ENCODE data around the gene GLIS1. TPM values are rescaled to one million over a fixed set of nuclear protein-coding genes. Genes with fewer than 3 reads are reported as not detected.

GLIS1 gene
- total RNA-seq, 1 experiment from 2014 or later = 0.24 TPM

DNA sequence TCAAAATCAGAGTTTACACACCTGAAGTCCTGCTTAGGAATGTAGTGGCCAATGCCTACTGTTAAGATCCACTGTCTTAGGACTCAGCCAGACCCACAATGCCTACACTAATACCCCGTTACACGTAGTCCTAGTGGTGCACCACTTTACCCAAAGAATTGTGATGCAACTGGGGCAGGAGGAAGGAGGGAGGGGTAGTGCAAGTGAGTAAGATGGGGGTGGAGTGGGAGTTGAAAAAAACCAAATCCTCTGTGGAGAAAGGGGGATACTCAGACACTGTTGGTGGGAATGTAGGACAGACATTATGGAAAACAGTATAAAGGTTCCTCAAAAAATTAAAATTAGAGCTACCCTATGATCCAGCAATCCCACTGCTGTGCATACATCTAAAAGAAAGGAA lies 19.5 kb downstream of the GLIS1 start (continued):
- TF ChIP-seq, protein P1, sequence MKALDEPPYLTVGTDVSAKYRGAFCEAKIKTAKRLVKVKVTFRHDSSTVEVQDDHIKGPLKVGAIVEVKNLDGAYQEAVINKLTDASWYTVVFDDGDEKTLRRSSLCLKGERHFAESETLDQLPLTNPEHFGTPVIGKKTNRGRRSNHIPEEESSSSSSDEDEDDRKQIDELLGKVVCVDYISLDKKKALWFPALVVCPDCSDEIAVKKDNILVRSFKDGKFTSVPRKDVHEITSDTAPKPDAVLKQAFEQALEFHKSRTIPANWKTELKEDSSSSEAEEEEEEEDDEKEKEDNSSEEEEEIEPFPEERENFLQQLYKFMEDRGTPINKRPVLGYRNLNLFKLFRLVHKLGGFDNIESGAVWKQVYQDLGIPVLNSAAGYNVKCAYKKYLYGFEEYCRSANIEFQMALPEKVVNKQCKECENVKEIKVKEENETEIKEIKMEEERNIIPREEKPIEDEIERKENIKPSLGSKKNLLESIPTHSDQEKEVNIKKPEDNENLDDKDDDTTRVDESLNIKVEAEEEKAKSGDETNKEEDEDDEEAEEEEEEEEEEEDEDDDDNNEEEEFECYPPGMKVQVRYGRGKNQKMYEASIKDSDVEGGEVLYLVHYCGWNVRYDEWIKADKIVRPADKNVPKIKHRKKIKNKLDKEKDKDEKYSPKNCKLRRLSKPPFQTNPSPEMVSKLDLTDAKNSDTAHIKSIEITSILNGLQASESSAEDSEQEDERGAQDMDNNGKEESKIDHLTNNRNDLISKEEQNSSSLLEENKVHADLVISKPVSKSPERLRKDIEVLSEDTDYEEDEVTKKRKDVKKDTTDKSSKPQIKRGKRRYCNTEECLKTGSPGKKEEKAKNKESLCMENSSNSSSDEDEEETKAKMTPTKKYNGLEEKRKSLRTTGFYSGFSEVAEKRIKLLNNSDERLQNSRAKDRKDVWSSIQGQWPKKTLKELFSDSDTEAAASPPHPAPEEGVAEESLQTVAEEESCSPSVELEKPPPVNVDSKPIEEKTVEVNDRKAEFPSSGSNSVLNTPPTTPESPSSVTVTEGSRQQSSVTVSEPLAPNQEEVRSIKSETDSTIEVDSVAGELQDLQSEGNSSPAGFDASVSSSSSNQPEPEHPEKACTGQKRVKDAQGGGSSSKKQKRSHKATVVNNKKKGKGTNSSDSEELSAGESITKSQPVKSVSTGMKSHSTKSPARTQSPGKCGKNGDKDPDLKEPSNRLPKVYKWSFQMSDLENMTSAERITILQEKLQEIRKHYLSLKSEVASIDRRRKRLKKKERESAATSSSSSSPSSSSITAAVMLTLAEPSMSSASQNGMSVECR (CRISPR knock-in tag; IDR thresholded peaks at IDR 0.05; ENCODE audit: borderline replicate concordance) = no peak

DNA sequence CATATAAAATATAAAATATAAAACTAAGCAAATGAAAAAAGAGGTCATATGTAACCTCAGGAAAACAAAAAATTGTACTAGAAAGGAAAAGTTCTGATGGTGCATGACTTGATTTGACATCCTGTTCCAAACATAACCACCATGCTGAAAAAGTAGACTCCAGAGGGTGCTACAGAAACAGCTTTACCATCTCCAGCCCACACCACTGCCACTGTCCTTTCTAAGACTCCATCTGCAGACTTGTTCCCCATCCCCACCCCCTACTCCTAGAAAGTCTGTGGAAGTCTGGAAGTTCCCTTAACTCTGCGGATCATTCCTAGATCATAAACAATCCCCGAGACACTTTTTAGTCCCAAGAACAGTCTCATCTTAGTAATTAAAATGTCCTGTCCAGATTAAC lies 20.5 kb downstream of the GLIS1 start:
- DNase-seq (ENCODE audit: low spot score) (no peak), ATAC-seq (no peak)
- ChIA-PET POLR2A (no interaction called here), CTCF (interaction anchor here (1.1 kb wide), 1 partner anchor 126 kb away, joined by 3 read pairs; no protein-coding TSS in a partner anchor)
- Mint-ChIP-seq H3K4me3 (no peak overlapping the region), H3K36me3 (no peaks in the 10 kb centered on the region), H3K27me3 (ENCODE audit: low read depth) (no peaks in the 10 kb centered on the region; the same call in 1 of the 2 replicates), H3K4me1 (no peaks in the 10 kb centered on the region), H3K27ac (no peak overlapping the region), H3K9me3 (no peaks in the 10 kb centered on the region)
- TF ChIP-seq ZNF232 (CRISPR knock-in tag; IDR thresholded peaks at IDR 0.05) = no peak
- no peak for TF ChIP-seq CBFB (CRISPR knock-in tag; IDR thresholded peaks at IDR 0.05; ENCODE audit: low read depth)
- TF ChIP-seq, protein P2, sequence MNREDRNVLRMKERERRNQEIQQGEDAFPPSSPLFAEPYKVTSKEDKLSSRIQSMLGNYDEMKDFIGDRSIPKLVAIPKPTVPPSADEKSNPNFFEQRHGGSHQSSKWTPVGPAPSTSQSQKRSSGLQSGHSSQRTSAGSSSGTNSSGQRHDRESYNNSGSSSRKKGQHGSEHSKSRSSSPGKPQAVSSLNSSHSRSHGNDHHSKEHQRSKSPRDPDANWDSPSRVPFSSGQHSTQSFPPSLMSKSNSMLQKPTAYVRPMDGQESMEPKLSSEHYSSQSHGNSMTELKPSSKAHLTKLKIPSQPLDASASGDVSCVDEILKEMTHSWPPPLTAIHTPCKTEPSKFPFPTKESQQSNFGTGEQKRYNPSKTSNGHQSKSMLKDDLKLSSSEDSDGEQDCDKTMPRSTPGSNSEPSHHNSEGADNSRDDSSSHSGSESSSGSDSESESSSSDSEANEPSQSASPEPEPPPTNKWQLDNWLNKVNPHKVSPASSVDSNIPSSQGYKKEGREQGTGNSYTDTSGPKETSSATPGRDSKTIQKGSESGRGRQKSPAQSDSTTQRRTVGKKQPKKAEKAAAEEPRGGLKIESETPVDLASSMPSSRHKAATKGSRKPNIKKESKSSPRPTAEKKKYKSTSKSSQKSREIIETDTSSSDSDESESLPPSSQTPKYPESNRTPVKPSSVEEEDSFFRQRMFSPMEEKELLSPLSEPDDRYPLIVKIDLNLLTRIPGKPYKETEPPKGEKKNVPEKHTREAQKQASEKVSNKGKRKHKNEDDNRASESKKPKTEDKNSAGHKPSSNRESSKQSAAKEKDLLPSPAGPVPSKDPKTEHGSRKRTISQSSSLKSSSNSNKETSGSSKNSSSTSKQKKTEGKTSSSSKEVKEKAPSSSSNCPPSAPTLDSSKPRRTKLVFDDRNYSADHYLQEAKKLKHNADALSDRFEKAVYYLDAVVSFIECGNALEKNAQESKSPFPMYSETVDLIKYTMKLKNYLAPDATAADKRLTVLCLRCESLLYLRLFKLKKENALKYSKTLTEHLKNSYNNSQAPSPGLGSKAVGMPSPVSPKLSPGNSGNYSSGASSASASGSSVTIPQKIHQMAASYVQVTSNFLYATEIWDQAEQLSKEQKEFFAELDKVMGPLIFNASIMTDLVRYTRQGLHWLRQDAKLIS (CRISPR knock-in tag; IDR thresholded peaks at IDR 0.05; ENCODE audit: borderline replicate concordance) = no peak
- no peak for TF ChIP-seq FOXK1 (CRISPR knock-in tag; IDR thresholded peaks at IDR 0.05)
- TF ChIP-seq, protein P3, sequence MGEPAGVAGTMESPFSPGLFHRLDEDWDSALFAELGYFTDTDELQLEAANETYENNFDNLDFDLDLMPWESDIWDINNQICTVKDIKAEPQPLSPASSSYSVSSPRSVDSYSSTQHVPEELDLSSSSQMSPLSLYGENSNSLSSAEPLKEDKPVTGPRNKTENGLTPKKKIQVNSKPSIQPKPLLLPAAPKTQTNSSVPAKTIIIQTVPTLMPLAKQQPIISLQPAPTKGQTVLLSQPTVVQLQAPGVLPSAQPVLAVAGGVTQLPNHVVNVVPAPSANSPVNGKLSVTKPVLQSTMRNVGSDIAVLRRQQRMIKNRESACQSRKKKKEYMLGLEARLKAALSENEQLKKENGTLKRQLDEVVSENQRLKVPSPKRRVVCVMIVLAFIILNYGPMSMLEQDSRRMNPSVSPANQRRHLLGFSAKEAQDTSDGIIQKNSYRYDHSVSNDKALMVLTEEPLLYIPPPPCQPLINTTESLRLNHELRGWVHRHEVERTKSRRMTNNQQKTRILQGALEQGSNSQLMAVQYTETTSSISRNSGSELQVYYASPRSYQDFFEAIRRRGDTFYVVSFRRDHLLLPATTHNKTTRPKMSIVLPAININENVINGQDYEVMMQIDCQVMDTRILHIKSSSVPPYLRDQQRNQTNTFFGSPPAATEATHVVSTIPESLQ (CRISPR knock-in tag; IDR thresholded peaks at IDR 0.05) = no peak
- TF ChIP-seq NR3C1 (CRISPR knock-in tag; conservative IDR thresholded peaks at IDR 0.05; ENCODE audit: low read depth) = no peak
- no peak for TF ChIP-seq CREB1 (CRISPR knock-in tag; IDR thresholded peaks at IDR 0.05)
- TF ChIP-seq, protein P4, sequence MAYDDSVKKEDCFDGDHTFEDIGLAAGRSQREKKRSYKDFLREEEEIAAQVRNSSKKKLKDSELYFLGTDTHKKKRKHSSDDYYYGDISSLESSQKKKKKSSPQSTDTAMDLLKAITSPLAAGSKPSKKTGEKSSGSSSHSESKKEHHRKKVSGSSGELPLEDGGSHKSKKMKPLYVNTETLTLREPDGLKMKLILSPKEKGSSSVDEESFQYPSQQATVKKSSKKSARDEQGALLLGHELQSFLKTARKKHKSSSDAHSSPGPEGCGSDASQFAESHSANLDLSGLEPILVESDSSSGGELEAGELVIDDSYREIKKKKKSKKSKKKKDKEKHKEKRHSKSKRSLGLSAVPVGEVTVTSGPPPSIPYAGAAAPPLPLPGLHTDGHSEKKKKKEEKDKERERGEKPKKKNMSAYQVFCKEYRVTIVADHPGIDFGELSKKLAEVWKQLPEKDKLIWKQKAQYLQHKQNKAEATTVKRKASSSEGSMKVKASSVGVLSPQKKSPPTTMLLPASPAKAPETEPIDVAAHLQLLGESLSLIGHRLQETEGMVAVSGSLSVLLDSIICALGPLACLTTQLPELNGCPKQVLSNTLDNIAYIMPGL (CRISPR knock-in tag; IDR thresholded peaks at IDR 0.05) = no peak
- TF ChIP-seq NR1H2 (CRISPR knock-in tag; IDR thresholded peaks at IDR 0.05) = no peak
- TF ChIP-seq, protein P5, sequence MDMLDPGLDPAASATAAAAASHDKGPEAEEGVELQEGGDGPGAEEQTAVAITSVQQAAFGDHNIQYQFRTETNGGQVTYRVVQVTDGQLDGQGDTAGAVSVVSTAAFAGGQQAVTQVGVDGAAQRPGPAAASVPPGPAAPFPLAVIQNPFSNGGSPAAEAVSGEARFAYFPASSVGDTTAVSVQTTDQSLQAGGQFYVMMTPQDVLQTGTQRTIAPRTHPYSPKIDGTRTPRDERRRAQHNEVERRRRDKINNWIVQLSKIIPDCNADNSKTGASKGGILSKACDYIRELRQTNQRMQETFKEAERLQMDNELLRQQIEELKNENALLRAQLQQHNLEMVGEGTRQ (CRISPR knock-in tag; IDR thresholded peaks at IDR 0.05) = no peak
- no peak for TF ChIP-seq CREM (CRISPR knock-in tag; IDR thresholded peaks at IDR 0.05)
- TF ChIP-seq, protein P6, sequence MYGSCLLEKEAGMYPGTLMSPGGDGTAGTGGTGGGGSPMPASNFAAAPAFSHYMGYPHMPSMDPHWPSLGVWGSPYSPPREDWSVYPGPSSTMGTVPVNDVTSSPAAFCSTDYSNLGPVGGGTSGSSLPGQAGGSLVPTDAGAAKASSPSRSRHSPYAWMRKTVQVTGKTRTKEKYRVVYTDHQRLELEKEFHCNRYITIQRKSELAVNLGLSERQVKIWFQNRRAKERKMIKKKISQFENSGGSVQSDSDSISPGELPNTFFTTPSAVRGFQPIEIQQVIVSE (CRISPR knock-in tag; IDR thresholded peaks at IDR 0.05; ENCODE audit: borderline replicate concordance) = no peak
- no peak for TF ChIP-seq IRF2 (CRISPR knock-in tag; IDR thresholded peaks at IDR 0.05; ENCODE audit: borderline replicate concordance, low read depth)
- no peak for TF ChIP-seq TCF7 (CRISPR knock-in tag; IDR thresholded peaks at IDR 0.05; ENCODE audit: low read depth)
- no peak for TF ChIP-seq KAT7 (CRISPR knock-in tag; IDR thresholded peaks at IDR 0.05; ENCODE audit: borderline replicate concordance)
- TF ChIP-seq TEAD1 (CRISPR knock-in tag; IDR thresholded peaks at IDR 0.05) = no peak
- TF ChIP-seq, protein P7, sequence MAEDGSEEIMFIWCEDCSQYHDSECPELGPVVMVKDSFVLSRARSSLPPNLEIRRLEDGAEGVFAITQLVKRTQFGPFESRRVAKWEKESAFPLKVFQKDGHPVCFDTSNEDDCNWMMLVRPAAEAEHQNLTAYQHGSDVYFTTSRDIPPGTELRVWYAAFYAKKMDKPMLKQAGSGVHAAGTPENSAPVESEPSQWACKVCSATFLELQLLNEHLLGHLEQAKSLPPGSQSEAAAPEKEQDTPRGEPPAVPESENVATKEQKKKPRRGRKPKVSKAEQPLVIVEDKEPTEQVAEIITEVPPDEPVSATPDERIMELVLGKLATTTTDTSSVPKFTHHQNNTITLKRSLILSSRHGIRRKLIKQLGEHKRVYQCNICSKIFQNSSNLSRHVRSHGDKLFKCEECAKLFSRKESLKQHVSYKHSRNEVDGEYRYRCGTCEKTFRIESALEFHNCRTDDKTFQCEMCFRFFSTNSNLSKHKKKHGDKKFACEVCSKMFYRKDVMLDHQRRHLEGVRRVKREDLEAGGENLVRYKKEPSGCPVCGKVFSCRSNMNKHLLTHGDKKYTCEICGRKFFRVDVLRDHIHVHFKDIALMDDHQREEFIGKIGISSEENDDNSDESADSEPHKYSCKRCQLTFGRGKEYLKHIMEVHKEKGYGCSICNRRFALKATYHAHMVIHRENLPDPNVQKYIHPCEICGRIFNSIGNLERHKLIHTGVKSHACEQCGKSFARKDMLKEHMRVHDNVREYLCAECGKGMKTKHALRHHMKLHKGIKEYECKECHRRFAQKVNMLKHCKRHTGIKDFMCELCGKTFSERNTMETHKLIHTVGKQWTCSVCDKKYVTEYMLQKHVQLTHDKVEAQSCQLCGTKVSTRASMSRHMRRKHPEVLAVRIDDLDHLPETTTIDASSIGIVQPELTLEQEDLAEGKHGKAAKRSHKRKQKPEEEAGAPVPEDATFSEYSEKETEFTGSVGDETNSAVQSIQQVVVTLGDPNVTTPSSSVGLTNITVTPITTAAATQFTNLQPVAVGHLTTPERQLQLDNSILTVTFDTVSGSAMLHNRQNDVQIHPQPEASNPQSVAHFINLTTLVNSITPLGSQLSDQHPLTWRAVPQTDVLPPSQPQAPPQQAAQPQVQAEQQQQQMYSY (CRISPR knock-in tag; IDR thresholded peaks at IDR 0.05) = no peak
- no peak for TF ChIP-seq ZNF263 (CRISPR knock-in tag; IDR thresholded peaks at IDR 0.05; ENCODE audit: low read depth)
